Osteoblast (primary cell): ENCODE measurements around the gene MIR17HG. TPM values are rescaled to one million over a fixed set of nuclear protein-coding genes. Genes with fewer than 3 reads are reported as not detected.
A peak's percentile ranks its signal among the peaks of the same experiment; 100 is the strongest.
"Not testable (repeated sequence)": the region's sequence is repeated elsewhere in the genome, so short reads cannot be mapped to it uniquely, and the experiment has no call there.

Source experiments
- DNase-seq: peaks from one replicate; pipeline ENCODE4 v3.0.0; 2011; ENCODE audit warnings: low spot score, mixed read lengths; ENCODE audit not compliant: insufficient read length; ENCODE audit errors: missing footprints
- H2AFZ ChIP-seq: 2 replicates; pipeline ENCODE4 v1.6.0; 2011; ENCODE audit warnings: mild to moderate bottlenecking, low read length
- H3K27ac ChIP-seq: 2 replicates; pipeline ENCODE4 v1.5.1; 2011; ENCODE audit warnings: mild to moderate bottlenecking, low read depth, low read length, moderate library complexity
- H3K27me3 ChIP-seq: 2 replicates; pipeline ENCODE4 v1.6.0; 2012; ENCODE audit warnings: mild to moderate bottlenecking, control low read depth, inconsistent platforms, low read length, moderate library complexity; ENCODE audit not compliant: insufficient read depth
- H3K36me3 ChIP-seq: 2 replicates; pipeline ENCODE4 v1.5.1; 2011; ENCODE audit warnings: mild to moderate bottlenecking, low read length, control low read depth, moderate library complexity; ENCODE audit not compliant: insufficient read depth
- H3K4me1 ChIP-seq: 2 replicates; pipeline ENCODE4 v1.5.1; 2011; ENCODE audit warnings: mild to moderate bottlenecking, low read length, control low read depth, moderate library complexity; ENCODE audit not compliant: insufficient read depth
- H3K4me2 ChIP-seq: 2 replicates; pipeline ENCODE4 v1.6.0; 2011; ENCODE audit warnings: mild to moderate bottlenecking, low read length; ENCODE audit not compliant: insufficient read depth
- H3K4me3 ChIP-seq: fragments of 200-600 bp; sonication (generic); 3 replicates; pipeline ENCODE4 v1.5.1; 2012; ENCODE audit warnings: mild to moderate bottlenecking, low read length, inconsistent platforms; ENCODE audit not compliant: insufficient read depth
- H3K79me2 ChIP-seq: 2 replicates; pipeline ENCODE4 v1.6.0; 2012; ENCODE audit warnings: mild to moderate bottlenecking, low read length, control low read depth, inconsistent platforms; ENCODE audit not compliant: insufficient read depth
- H3K9me3 ChIP-seq: 2 replicates; pipeline ENCODE4 v1.5.1; 2011; ENCODE audit warnings: low read depth, low read length, control low read depth
- H4K20me1 ChIP-seq: 2 replicates; pipeline ENCODE4 v1.6.0; 2012; ENCODE audit warnings: mild to moderate bottlenecking, low read length, control low read depth; ENCODE audit not compliant: insufficient read depth
- total RNA-seq: library from RNA; depleted of rRNA; stranded (reverse); fragments of >200 nt; gene quantifications from 2 replicates; pipeline ENCODE4 v1.2.3, GENCODE V29; 2012
- TF ChIP-seq, protein P1 (sequence below): IDR thresholded peaks from 2 replicates; pipeline ENCODE4 v1.5.1; 2011; ENCODE audit warnings: mild to moderate bottlenecking, low read depth, low read length, moderate library complexity; ENCODE audit errors: extremely low read depth

MIR17HG gene
- total RNA-seq, 1 donor: 4.0 TPM

GRCh38 chr13:91351123-91351522 lies 3.6 kb downstream of the MIR17HG start:
- H3K27ac ChIP-seq: no peak overlapping the region
- H4K20me1 ChIP-seq: no peaks in the 10 kb centered on the region
- H3K27me3 ChIP-seq: peaks cover 9% of the 10 kb centered on the region
- no peaks in the 10 kb centered on the region for H3K9me3 ChIP-seq
- peaks cover 34% of the 10 kb centered on the region for H3K79me2 ChIP-seq
- peak overlapping the region; percentile 96 for H3K4me2 ChIP-seq
- TF ChIP-seq, protein P1, sequence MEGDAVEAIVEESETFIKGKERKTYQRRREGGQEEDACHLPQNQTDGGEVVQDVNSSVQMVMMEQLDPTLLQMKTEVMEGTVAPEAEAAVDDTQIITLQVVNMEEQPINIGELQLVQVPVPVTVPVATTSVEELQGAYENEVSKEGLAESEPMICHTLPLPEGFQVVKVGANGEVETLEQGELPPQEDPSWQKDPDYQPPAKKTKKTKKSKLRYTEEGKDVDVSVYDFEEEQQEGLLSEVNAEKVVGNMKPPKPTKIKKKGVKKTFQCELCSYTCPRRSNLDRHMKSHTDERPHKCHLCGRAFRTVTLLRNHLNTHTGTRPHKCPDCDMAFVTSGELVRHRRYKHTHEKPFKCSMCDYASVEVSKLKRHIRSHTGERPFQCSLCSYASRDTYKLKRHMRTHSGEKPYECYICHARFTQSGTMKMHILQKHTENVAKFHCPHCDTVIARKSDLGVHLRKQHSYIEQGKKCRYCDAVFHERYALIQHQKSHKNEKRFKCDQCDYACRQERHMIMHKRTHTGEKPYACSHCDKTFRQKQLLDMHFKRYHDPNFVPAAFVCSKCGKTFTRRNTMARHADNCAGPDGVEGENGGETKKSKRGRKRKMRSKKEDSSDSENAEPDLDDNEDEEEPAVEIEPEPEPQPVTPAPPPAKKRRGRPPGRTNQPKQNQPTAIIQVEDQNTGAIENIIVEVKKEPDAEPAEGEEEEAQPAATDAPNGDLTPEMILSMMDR: no peak
- peaks cover 21% of the 10 kb centered on the region for H3K4me1 ChIP-seq
- H3K4me3 ChIP-seq: no peak overlapping the region
- no peak overlapping the region for H2AFZ ChIP-seq
- H3K36me3 ChIP-seq: peaks cover 31% of the 10 kb centered on the region
- peak; percentile 18 for DNase-seq

- H3K79me2 ChIP-seq: peaks cover 34% of the 10 kb centered on the region
- peaks cover 31% of the 10 kb centered on the region for H3K36me3 ChIP-seq
- no peak overlapping the region for H2AFZ ChIP-seq
- no peaks in the 10 kb centered on the region for H3K9me3 ChIP-seq
- H3K27ac ChIP-seq: no peak overlapping the region
- DNase-seq: no peak
- H3K27me3 ChIP-seq: peaks cover under 1% of the 10 kb centered on the region
- H3K4me3 ChIP-seq: no peak overlapping the region
- TF ChIP-seq, protein P1: no peak
- peaks cover 18% of the 10 kb centered on the region for H3K4me1 ChIP-seq
- H3K4me2 ChIP-seq: no peak overlapping the region
- H4K20me1 ChIP-seq: no peaks in the 10 kb centered on the region
Observed at GRCh38 chr13:91351980-91352379, 4.5 kb downstream of the MIR17HG start.

- H3K27me3 ChIP-seq, H4K20me1 ChIP-seq, H3K4me2 ChIP-seq, DNase-seq, H2AFZ ChIP-seq, H3K27ac ChIP-seq, H3K9me3 ChIP-seq, H3K4me3 ChIP-seq: not testable (repeated sequence)
- Histone ChIP-seq H3K79me2 (peaks cover 34% of the 10 kb centered on the region), H3K36me3 (peaks cover 31% of the 10 kb centered on the region), H3K4me1 (peaks cover 16% of the 10 kb centered on the region)
Observed at GRCh38 chr13:91352891-91353290, 5.4 kb downstream of the MIR17HG start.

DNA sequence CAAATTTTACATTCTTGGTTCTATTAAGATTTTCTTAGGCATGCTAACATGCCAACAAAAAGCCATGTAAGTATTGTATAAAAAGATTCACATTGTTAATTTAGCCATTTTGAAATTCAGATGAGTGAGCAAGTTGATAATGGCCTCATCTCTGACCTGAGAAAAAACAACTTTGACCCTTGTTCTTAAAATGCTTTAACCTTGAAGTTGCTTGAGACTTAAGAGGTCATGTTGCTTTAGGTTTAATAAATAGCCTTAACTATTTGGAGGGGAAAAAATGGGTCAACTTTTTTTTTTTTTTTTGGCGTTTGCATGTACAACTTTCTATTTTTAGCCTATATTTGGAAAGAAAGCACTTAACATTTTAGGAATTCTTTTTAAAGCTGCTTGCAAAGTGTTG lies 6.0 kb downstream of the MIR17HG start:
- TF ChIP-seq, protein P1: no peak
- H3K27ac ChIP-seq: no peak overlapping the region
- H2AFZ ChIP-seq: no peak overlapping the region
- peaks cover 16% of the 10 kb centered on the region for H3K4me1 ChIP-seq
- no peak overlapping the region for H3K4me2 ChIP-seq
- H4K20me1 ChIP-seq: no peaks in the 10 kb centered on the region
- no peak overlapping the region for H3K4me3 ChIP-seq
- no peaks in the 10 kb centered on the region for H3K27me3 ChIP-seq
- H3K79me2 ChIP-seq: peaks cover 34% of the 10 kb centered on the region
- H3K36me3 ChIP-seq: peaks cover 31% of the 10 kb centered on the region
- H3K9me3 ChIP-seq: no peaks in the 10 kb centered on the region
- DNase-seq: no peak
